Uterus (tissue), 4 donors: Measurements from ENCODE around the gene WNT6. TPM values are rescaled to one million over a fixed set of nuclear protein-coding genes. Genes with fewer than 3 reads are reported as not detected.

Source experiments
- DNase-seq, 2 donors: peaks; one replicate each; pipeline ENCODE4 v3.0.0-alpha.2; 2019 to 2020
- H3K27ac ChIP-seq, 2 donors: fragments of 200-600 bp; sonication (generic); 1 replicate in 1 of 2; 2 replicates in 1 of 2; pipeline ENCODE4 v1.5.1; 2016 to 2018
- H3K27me3 ChIP-seq, 2 donors: fragments of 200-600 bp; sonication (generic); one replicate each; pipeline ENCODE4 v1.5.1; 2018 to 2019; ENCODE audit warnings: control low read depth in 1 of 2
- H3K36me3 ChIP-seq, 2 donors: fragments of 200-600 bp; sonication (generic); one replicate each; pipeline ENCODE4 v1.5.1; 2019; ENCODE audit warnings: control low read depth in 1 of 2
- H3K4me1 ChIP-seq, 2 donors: fragments of 200-600 bp; sonication (generic); one replicate each; pipeline ENCODE4 v1.5.1; 2018 to 2019; ENCODE audit warnings: control low read depth in 1 of 2
- H3K4me3 ChIP-seq, 2 donors: fragments of 200-600 bp; sonication (generic); 1 replicate in 1 of 2; 2 replicates in 1 of 2; pipeline ENCODE4 v1.5.1; 2018 to 2019; ENCODE audit warnings: mild to moderate bottlenecking in 1 of 2
- H3K9me3 ChIP-seq, 2 donors: fragments of 200-600 bp; sonication (generic); one replicate each; pipeline ENCODE4 v1.5.1; 2019; ENCODE audit warnings: control low read depth in 1 of 2
- CTCF ChIP-seq, 4 experiments: fragments of 200-600 bp in 2 of 4; fragments of 450-650 bp in 2 of 4; sonication (generic) in 2 of 4; IDR thresholded peaks; one replicate each; pipeline ENCODE4 v1.5.1; 2016 to 2019; ENCODE audit warnings: antibody characterized with exemption in 4 of 4, mild to moderate bottlenecking in 2 of 4, moderate library complexity in 1 of 4
- POLR2A ChIP-seq, 2 donors: fragments of 450-650 bp; IDR thresholded peaks; one replicate each; pipeline ENCODE4 v1.6.1; 2016; ENCODE audit warnings: antibody characterized with exemption in 2 of 2, mild to moderate bottlenecking in 1 of 2, moderate library complexity in 1 of 2
- intact Hi-C: fragments of 100-400 bp; cut with DNase I; formaldehyde crosslinking; loops from one replicate; pipeline ENCODE4 v1.15.1; 2023; ENCODE audit warnings: low total_unique reads
- total RNA-seq, 4 donors: library from RNA; depleted of rRNA in 3 of 4; stranded (reverse); fragments of >200 nt in 3 of 4; gene quantifications; one replicate each; pipeline versions ENCODE4 v1.1.0 to v1.2.4, GENCODE V29; 2014 to 2023
- donor health status: DM: yes; HTN: yes; CAD: no.

WNT6 gene
- total RNA-seq, 4 donors from 2014 or later, result 1.0 to 2.1 (median 1.9) TPM; not detected in 1

GRCh38 chr2:218885981-218886947, 26.7 kb downstream of the WNT6 start:
- Histone ChIP-seq H3K27ac (no peak overlapping the region), H3K9me3 (no peaks in the 10 kb centered on the region), H3K27me3 (peaks cover 0 to 1% of the 10 kb centered on the region in 2 donors), H3K36me3 (no peaks in the 10 kb centered on the region), H3K4me3 (no peak overlapping the region), H3K4me1 (peaks cover 0 to 12% of the 10 kb centered on the region in 2 donors)
- intact Hi-C loops, result no loop called here
- DNase-seq, result no peak
- TF ChIP-seq CTCF (IDR thresholded peaks at IDR 0.05) (no peak), POLR2A (IDR thresholded peaks at IDR 0.05) (no peak)

GRCh38 chr2:218887079-218887478, 27.5 kb downstream of the WNT6 start:
- intact Hi-C loops, result no loop called here
- TF ChIP-seq POLR2A (IDR thresholded peaks at IDR 0.05) (no peak), CTCF (IDR thresholded peaks at IDR 0.05) (no peak)
- Histone ChIP-seq H3K4me3 (no peak overlapping the region), H3K36me3 (no peaks in the 10 kb centered on the region), H3K27ac (no peak overlapping the region), H3K4me1 (peaks cover 0 to 12% of the 10 kb centered on the region in 2 donors), H3K27me3 (no peaks in the 10 kb centered on the region), H3K9me3 (no peaks in the 10 kb centered on the region)
- no peak for DNase-seq

- no peak for DNase-seq
- H3K27ac ChIP-seq, result no peak overlapping the region
These were observed 28.7 kb downstream of the WNT6 start for GRCh38 chr2:218888341-218888740.

GRCh38 chr2:218889937-218890336, 30.3 kb downstream of the WNT6 start:
- no peaks in the 10 kb centered on the region for H3K36me3 ChIP-seq
- no peak for DNase-seq
- no peak overlapping the region for H3K4me3 ChIP-seq
- intact Hi-C loops, result no loop called here
- H3K27ac ChIP-seq, result no peak overlapping the region
- peaks cover 0 to 5% of the 10 kb centered on the region in 2 donors for H3K4me1 ChIP-seq
- H3K9me3 ChIP-seq, result no peaks in the 10 kb centered on the region
- no peaks in the 10 kb centered on the region for H3K27me3 ChIP-seq
- no peak for TF ChIP-seq POLR2A (IDR thresholded peaks at IDR 0.05)
- no peak for TF ChIP-seq CTCF (IDR thresholded peaks at IDR 0.05)

More at GRCh38 chr2:218888341-218888740, 28.7 kb downstream of the WNT6 start:
- Histone ChIP-seq H3K4me1 (peaks cover 0 to 12% of the 10 kb centered on the region in 2 donors), H3K36me3 (no peaks in the 10 kb centered on the region), H3K9me3 (no peaks in the 10 kb centered on the region), H3K27me3 (no peaks in the 10 kb centered on the region), H3K4me3 (no peak overlapping the region)
- no peak for TF ChIP-seq CTCF (IDR thresholded peaks at IDR 0.05)
- no peak for TF ChIP-seq POLR2A (IDR thresholded peaks at IDR 0.05)
- intact Hi-C loops, result no loop called here

GRCh38 chr2:218890369-218890768, 30.8 kb downstream of the WNT6 start:
- Histone ChIP-seq H3K27ac (no peak overlapping the region), H3K36me3 (no peaks in the 10 kb centered on the region), H3K27me3 (peaks cover 0 to 3% of the 10 kb centered on the region in 2 donors), H3K4me1 (peaks cover 0 to 5% of the 10 kb centered on the region in 2 donors), H3K4me3 (no peak overlapping the region), H3K9me3 (no peaks in the 10 kb centered on the region)
- DNase-seq, result no peak
- intact Hi-C loops, result no loop called here
- TF ChIP-seq POLR2A (IDR thresholded peaks at IDR 0.05) (no peak), CTCF (IDR thresholded peaks at IDR 0.05) (no peak)
